Thymus (tissue), 11 donors: ENCODE results near the gene DHRS4. TPM values are rescaled to one million over a fixed set of nuclear protein-coding genes. Genes with fewer than 3 reads are reported as not detected.
A peak's percentile ranks its signal among the peaks of the same experiment; 100 is the strongest.
"Not testable (repeated sequence)": the region's sequence is repeated elsewhere in the genome, so short reads cannot be mapped to it uniquely, and the experiment has no call there.

Experiments used
- DNase-seq, 9 donors: peaks; one replicate each; pipeline ENCODE4 v3.0.0-alpha.2; 2013; ENCODE audit warnings: low spot score in 9 of 9, low read depth in 6 of 9, missing footprints in 1 of 9
- H3K27ac ChIP-seq, 2 donors: one replicate each; pipeline ENCODE4 v1.5.1; 2013; ENCODE audit warnings: control low read depth in 1 of 2, low read depth in 1 of 2, low read length in 1 of 2, mild to moderate bottlenecking in 1 of 2, moderate library complexity in 1 of 2
- H3K27me3 ChIP-seq, 2 donors: one replicate each; pipeline ENCODE4 v1.5.1; 2013; ENCODE audit warnings: low read length in 1 of 2; ENCODE audit not compliant: control insufficient read depth in 2 of 2, insufficient read depth in 1 of 2
- H3K36me3 ChIP-seq, 2 donors: one replicate each; pipeline ENCODE4 v1.5.1; 2013; ENCODE audit warnings: low read length in 1 of 2, mild to moderate bottlenecking in 1 of 2, moderate library complexity in 1 of 2; ENCODE audit not compliant: control insufficient read depth in 2 of 2, insufficient read depth in 2 of 2
- H3K4me1 ChIP-seq, 2 donors: one replicate each; pipeline ENCODE4 v1.5.1; 2013; ENCODE audit warnings: low read length in 2 of 2; ENCODE audit not compliant: control insufficient read depth in 2 of 2, insufficient read depth in 2 of 2
- H3K4me3 ChIP-seq, 2 donors: one replicate each; pipeline ENCODE4 v1.5.1; 2013; ENCODE audit warnings: low read length in 2 of 2, control low read depth in 1 of 2, mild to moderate bottlenecking in 1 of 2
- H3K9me3 ChIP-seq, 2 donors: one replicate each; pipeline ENCODE4 v1.5.1; 2013; ENCODE audit warnings: low read length in 1 of 2, mild to moderate bottlenecking in 1 of 2; ENCODE audit not compliant: control insufficient read depth in 2 of 2, insufficient read depth in 1 of 2
- WGBS: extraction: QIAGEN DNeasy Blood & Tissue Kit; methylation state at CpG from one replicate; pipeline ENCODE4 v1.1.7; 2013; 5-methylcytosine and 5-hydroxymethylcytosine counted together
- polyA plus RNA-seq: library from polyadenylated mRNA; stranded (reverse); fragments of 200-250 nt; gene quantifications from one replicate; pipeline ENCODE4 v1.2.3, GENCODE V29; 2013
- total RNA-seq: library from RNA; stranded (reverse); fragments of 120-200 nt; gene quantifications from one replicate; pipeline ENCODE4 v1.2.4, GENCODE V29; 2013
- donor health status: healthy.

DHRS4 gene
- total and polyA plus RNA-seq, 2 donors = 23.6 to 28.3 TPM

- H3K9me3 ChIP-seq, H3K27me3 ChIP-seq, H3K4me1 ChIP-seq, H3K36me3 ChIP-seq: not testable (repeated sequence)
- WGBS = 11% methylated on average over 58 of the region's 61 CpGs
- peak overlapping the region in 1 of 2 donors; percentile 81 for H3K27ac ChIP-seq
- peak overlapping the region; percentile 37 to 48 for H3K4me3 ChIP-seq
- peak in 2 of 9 donors; percentile 45 to 58 for DNase-seq
Measured at GRCh38 chr14:23969481-23970282, 16.1 kb downstream of the DHRS4 start.

- not testable (repeated sequence) for H3K36me3 ChIP-seq, DNase-seq, H3K27me3 ChIP-seq, H3K9me3 ChIP-seq, H3K27ac ChIP-seq, H3K4me3 ChIP-seq, H3K4me1 ChIP-seq
- 88% methylated on average over 15 of the region's 15 CpGs for WGBS
Measured at GRCh38 chr14:23970283-23970659, 16.7 kb downstream of the DHRS4 start.

- 97% methylated on average over 8 of the region's 8 CpGs for WGBS
- not testable (repeated sequence) for H3K27ac ChIP-seq, H3K4me1 ChIP-seq, DNase-seq, H3K36me3 ChIP-seq, H3K9me3 ChIP-seq, H3K27me3 ChIP-seq, H3K4me3 ChIP-seq
Measured at GRCh38 chr14:23973178-23973577, 19.6 kb downstream of the DHRS4 start.

GRCh38 chr14:23974041-23974440 is 20.5 kb downstream of the DHRS4 start:
- H3K27me3 ChIP-seq, DNase-seq, H3K4me3 ChIP-seq, H3K4me1 ChIP-seq, H3K36me3 ChIP-seq, H3K9me3 ChIP-seq, H3K27ac ChIP-seq: not testable (repeated sequence)

GRCh38 chr14:23977208-23977607 is 23.6 kb downstream of the DHRS4 start:
- not testable (repeated sequence) for H3K9me3 ChIP-seq, DNase-seq, H3K4me1 ChIP-seq, H3K4me3 ChIP-seq, H3K36me3 ChIP-seq, H3K27ac ChIP-seq, H3K27me3 ChIP-seq
- WGBS = 81% methylated on average over 2 of the region's 2 CpGs

- DNase-seq, H3K36me3 ChIP-seq, H3K27me3 ChIP-seq, H3K4me3 ChIP-seq, H3K9me3 ChIP-seq, H3K27ac ChIP-seq: not testable (repeated sequence)
- 97% methylated on average over 10 of the region's 10 CpGs for WGBS
- H3K4me1 ChIP-seq = peaks cover 14 to 21% of the 10 kb centered on the region in 2 donors
Measured at GRCh38 chr14:23981951-23982813, 28.6 kb downstream of the DHRS4 start.

GRCh38 chr14:23984891-23985602 is 31.5 kb downstream of the DHRS4 start:
- Histone ChIP-seq H3K9me3 (peaks cover 0 to 3% of the 10 kb centered on the region in 2 donors), H3K4me1 (peaks cover 22 to 46% of the 10 kb centered on the region in 2 donors), H3K4me3 (no peak overlapping the region), H3K27me3 (no peaks in the 10 kb centered on the region), H3K36me3 (no peaks in the 10 kb centered on the region), H3K27ac (no peak overlapping the region)
- DNase-seq = peak in 1 of 9 donors; percentile 12
- WGBS = 70% methylated on average over 4 of the region's 4 CpGs

GRCh38 chr14:23988223-23988606 is 34.6 kb downstream of the DHRS4 start:
- H3K4me3 ChIP-seq = peak overlapping the region; percentile 53 to 56
- H3K4me1 ChIP-seq = peaks cover 22 to 47% of the 10 kb centered on the region in 2 donors
- not testable (repeated sequence) for H3K27ac ChIP-seq, H3K27me3 ChIP-seq, DNase-seq, H3K36me3 ChIP-seq, H3K9me3 ChIP-seq
- 77% methylated on average over 6 of the region's 6 CpGs for WGBS
